Measurements from ENCODE around the gene ABCA8. TPM values are rescaled to one million over a fixed set of nuclear protein-coding genes. Genes with fewer than 3 reads are reported as not detected.
"Not testable (repeated sequence)": the region's sequence is repeated elsewhere in the genome, so short reads cannot be mapped to it uniquely, and the experiment has no call there.

The ABCA8 gene
- total RNA-seq, 4 donors from 2014 or later, result 26.1 to 95.4 (median 56.1) TPM

GRCh38 chr17:68957944-68958343 is 2.8 kb upstream of the ABCA8 start:
- H3K36me3 ChIP-seq, result no peaks in the 10 kb centered on the region
- H3K27ac ChIP-seq, result no peak overlapping the region
- no peaks in the 10 kb centered on the region for H3K27me3 ChIP-seq
- H3K4me3 ChIP-seq (replicated peaks in 1 of 3), result no peak overlapping the region
- TF ChIP-seq, protein P1, sequence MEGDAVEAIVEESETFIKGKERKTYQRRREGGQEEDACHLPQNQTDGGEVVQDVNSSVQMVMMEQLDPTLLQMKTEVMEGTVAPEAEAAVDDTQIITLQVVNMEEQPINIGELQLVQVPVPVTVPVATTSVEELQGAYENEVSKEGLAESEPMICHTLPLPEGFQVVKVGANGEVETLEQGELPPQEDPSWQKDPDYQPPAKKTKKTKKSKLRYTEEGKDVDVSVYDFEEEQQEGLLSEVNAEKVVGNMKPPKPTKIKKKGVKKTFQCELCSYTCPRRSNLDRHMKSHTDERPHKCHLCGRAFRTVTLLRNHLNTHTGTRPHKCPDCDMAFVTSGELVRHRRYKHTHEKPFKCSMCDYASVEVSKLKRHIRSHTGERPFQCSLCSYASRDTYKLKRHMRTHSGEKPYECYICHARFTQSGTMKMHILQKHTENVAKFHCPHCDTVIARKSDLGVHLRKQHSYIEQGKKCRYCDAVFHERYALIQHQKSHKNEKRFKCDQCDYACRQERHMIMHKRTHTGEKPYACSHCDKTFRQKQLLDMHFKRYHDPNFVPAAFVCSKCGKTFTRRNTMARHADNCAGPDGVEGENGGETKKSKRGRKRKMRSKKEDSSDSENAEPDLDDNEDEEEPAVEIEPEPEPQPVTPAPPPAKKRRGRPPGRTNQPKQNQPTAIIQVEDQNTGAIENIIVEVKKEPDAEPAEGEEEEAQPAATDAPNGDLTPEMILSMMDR (IDR thresholded peaks at IDR 0.05), result no peak
- TF ChIP-seq POLR2A (IDR thresholded peaks at IDR 0.05), result no peak
- 90 to 96% methylated on average over 1 of the region's 1 CpG for WGBS, 2 donors
- H3K9me3 ChIP-seq, result no peaks in the 10 kb centered on the region
- intact Hi-C loops (cut with DNase I), result no loop called here
- peaks cover 0 to 4% of the 10 kb centered on the region in 2 donors for H3K4me1 ChIP-seq
- no peak for DNase-seq

DNA sequence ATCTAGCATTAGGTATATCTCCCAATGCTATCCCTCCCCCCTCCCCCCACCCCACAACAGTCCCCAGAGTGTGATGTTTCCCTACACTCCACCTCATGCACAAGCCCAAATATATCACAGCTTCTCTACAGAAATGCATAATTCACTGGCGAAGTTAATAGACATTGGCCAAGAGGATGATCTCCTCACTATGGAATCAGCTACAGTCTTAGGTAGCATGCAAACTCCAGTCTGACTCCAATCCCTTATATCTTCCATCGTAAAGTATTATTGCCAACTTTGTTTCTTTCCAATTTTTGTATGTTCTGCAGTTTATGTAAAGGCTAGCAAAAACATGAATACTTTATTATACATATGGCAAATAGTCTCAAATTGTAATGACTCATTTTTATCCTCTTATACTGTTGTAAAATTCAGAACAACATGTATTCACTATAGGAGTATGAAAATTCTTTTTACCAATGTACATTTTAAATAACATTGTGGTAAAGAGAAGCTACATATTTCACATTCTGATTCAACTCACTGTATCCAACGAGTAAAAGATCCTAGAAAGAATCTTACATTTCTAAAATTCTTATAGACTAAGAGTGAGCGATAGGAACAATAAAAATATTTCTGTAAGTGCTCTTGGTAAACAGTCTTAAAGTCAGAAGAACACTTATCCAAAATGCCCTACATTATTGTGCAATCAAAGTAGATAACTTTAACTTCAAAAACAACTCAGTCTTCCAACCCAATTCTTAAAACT is 871 bp downstream of the ABCA8 start:
- no peaks in the 10 kb centered on the region for H3K27me3 ChIP-seq
- TF ChIP-seq POLR2A (IDR thresholded peaks at IDR 0.05), result no peak
- TF ChIP-seq, protein P1 (IDR thresholded peaks at IDR 0.05), result no peak
- intact Hi-C loops (cut with DNase I), result no loop called here
- whole genome bisulfite sequencing, 2 donors, result 54 to 56% methylated on average over 4 of the region's 4 CpGs
- H3K36me3 ChIP-seq, result no peaks in the 10 kb centered on the region
- H3K27ac ChIP-seq, result peak overlapping the region; percentile 25 to 45 (median 44)
- peaks cover 0 to 4% of the 10 kb centered on the region in 2 donors for H3K4me1 ChIP-seq
- no peak for DNase-seq
- no peaks in the 10 kb centered on the region for H3K9me3 ChIP-seq
- H3K4me3 ChIP-seq (replicated peaks in 1 of 3), result peak overlapping the region in 1 of 3 donors; percentile 9

DNA sequence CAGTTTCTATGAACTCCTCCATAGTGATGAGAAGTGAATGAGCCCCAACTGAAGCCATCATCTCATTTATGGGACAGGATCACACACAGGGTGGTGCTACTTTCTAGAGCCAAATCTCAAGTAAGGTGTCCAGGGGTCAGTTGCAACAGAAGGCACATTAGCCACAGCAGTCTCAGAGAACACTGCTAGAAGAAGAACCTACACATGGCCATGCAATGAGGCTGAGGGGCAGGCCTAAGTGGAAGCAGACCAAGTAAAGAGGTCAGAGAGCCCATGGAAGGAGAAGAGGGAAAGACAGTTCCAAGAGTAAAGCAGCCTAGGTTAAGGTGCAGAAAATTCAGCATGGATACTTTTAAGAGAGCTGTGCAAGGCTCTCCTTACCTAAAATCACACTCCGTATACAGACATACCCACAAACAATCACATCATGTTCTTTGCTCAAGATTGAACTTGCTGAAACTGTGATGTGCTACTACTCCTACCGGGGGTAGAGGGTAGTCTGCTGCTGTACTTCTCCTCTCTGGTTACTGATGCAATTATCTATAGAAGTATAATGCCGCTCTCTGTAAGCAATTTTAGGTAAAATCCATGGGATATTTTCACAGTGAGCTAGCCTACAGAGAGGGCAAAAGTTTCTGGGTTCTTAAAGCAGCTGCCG is 1.7 kb downstream of the ABCA8 start:
- peaks cover 0 to 4% of the 10 kb centered on the region in 2 donors for H3K4me1 ChIP-seq
- TF ChIP-seq, protein P1 (IDR thresholded peaks at IDR 0.05), result no peak
- TF ChIP-seq POLR2A (IDR thresholded peaks at IDR 0.05), result no peak
- no peaks in the 10 kb centered on the region for H3K9me3 ChIP-seq
- no peaks in the 10 kb centered on the region for H3K36me3 ChIP-seq
- no peaks in the 10 kb centered on the region for H3K27me3 ChIP-seq
- intact Hi-C loops (cut with DNase I), result no loop called here
- peak overlapping the region in 1 of 3 donors; percentile 33 for H3K27ac ChIP-seq
- WGBS, 2 donors, result 83 to 91% methylated on average over 4 of the region's 4 CpGs
- no peak for DNase-seq
- no peak overlapping the region for H3K4me3 ChIP-seq (replicated peaks in 1 of 3)

- TF ChIP-seq, protein P1 (IDR thresholded peaks at IDR 0.05), result no peak
- TF ChIP-seq POLR2A (IDR thresholded peaks at IDR 0.05), result no peak
- Histone ChIP-seq H3K27me3 (no peaks in the 10 kb centered on the region), H3K36me3 (no peaks in the 10 kb centered on the region), H3K4me3 (replicated peaks in 1 of 3) (no peak overlapping the region), H3K9me3 (no peaks in the 10 kb centered on the region), H3K4me1 (peaks cover 0 to 4% of the 10 kb centered on the region in 2 donors), H3K27ac (no peak overlapping the region)
- intact Hi-C loops (cut with DNase I), result no loop called here
- no peak for DNase-seq
- 87 to 92% methylated on average over 4 of the region's 4 CpGs for WGBS, 2 donors
Measured at GRCh38 chr17:68950725-68951124, 4.5 kb downstream of the ABCA8 start.

DNA sequence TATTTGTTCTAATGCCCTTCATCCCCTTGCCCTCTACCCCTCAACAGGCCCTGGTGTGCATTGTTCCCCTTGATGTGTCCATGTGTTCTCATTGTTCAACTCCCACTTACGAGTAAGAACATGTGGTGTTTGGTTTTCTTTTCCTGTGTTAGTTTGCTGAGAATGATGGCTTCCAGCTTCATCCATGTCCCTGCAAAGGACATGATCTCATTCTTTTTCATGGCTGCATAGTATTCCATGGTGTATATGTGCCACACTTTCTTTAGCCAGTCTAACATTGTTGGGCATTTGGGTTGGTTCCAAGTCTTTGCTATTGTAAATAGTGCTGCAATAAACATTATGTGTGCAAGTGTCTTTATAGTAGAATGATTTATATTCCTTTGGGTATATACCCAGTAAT is 7.3 kb downstream of the ABCA8 start:
- H3K9me3 ChIP-seq; H3K4me3 ChIP-seq (replicated peaks in 1 of 3); H3K36me3 ChIP-seq; H3K27ac ChIP-seq; H3K27me3 ChIP-seq; DNase-seq; intact Hi-C loops (cut with DNase I); H3K4me1 ChIP-seq: not testable (repeated sequence)
- WGBS, 2 donors, result 83 to 97% methylated on average over 1 of the region's 1 CpG

All from thyroid gland (tissue), 4 donors.